Activated naive CD8-positive, alpha-beta T cell treated with anti-CD3 and anti-CD28 coated beads, Interleukin-2, amount 50 U/mL, for 16 hours (primary cell): ENCODE measurements around the gene DPP10.

ENCODE experiments used
- DNase-seq: peaks from one replicate; pipeline ENCODE4 v3.0.0-alpha.2; 2020; ENCODE audit warnings: low read depth, low spot score

The DPP10 gene

GRCh38 chr2:114598329-114598728 lies 155.9 kb downstream of the DPP10 start:
- no peak for DNase-seq

GRCh38 chr2:114609203-114609602 lies 166.8 kb downstream of the DPP10 start:
- DNase-seq: no peak

GRCh38 chr2:114609801-114610200 lies 167.4 kb downstream of the DPP10 start:
- no peak for DNase-seq

DNA sequence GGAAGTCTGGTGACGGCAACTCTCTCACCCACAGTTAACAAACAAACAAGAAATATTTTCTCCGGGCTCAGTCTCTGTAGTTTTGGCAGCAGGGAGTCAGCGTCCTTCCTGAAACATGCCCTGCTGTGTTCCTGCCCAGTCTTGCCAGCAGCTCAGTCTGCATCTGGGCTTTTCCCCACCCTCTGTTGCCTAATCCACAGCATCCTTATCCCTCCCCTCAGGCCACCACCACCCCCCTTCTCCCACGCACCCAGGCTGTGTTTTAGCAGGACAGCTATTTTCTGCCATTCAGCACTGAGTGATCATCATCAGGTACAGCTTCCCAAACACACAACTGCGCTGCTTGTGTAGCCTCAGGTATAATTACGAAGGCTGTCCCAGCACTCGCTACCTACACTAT lies 168.2 kb downstream of the DPP10 start:
- DNase-seq: no peak

- no peak for DNase-seq
These were observed 172.2 kb downstream of the DPP10 start for GRCh38 chr2:114614592-114614991.

DNA sequence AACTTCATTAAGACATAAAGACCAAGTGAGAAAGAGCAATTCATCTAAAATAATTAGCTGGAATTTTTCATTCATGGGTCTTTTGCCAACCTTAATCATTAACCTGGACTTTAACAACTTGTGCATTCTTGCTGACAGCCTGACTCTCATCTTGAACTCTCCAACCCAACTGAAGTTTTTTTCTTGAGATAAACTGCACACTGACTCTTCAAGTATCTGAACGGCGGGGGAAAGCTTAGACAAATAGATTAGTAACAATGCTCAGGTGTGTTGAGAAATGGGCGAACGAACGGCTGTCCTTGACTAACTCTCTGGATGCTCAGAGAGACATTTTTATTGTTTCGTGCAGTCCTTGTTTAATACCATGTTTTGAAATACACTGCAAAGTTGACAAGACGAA lies 186.0 kb downstream of the DPP10 start:
- DNase-seq: no peak

- no peak for DNase-seq
These were observed 188.7 kb downstream of the DPP10 start for GRCh38 chr2:114631146-114631545.

DNA sequence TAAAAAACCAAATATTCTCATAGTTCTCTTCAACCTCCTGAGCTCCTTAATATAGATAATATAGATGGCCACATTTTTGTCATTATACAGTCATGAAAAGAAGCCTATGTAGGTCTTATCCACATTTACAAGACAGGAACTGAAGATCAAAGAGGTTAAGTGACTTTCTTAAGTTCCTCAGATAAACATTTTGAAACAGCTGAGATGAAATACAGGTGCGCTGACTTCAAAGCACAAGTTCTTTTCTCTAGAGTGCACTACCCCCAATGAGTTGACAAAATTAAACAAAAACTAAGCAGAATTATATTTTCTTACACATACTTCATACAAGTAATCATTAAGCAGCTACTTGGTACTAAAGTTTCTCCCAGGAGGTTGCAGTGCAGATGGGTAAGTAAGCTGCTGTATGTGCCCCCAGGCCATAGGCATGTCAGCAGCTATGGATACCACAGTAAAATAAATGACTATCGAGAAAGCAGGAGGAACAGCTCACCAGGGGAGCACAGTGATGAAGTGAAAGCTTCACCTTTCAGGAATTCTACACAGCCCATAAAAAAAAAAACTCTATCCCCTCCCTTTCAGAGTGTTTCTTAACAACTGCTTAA lies 199.8 kb downstream of the DPP10 start:
- DNase-seq: no peak

- no peak for DNase-seq
These were observed 200.6 kb downstream of the DPP10 start for GRCh38 chr2:114642988-114643553.

DNA sequence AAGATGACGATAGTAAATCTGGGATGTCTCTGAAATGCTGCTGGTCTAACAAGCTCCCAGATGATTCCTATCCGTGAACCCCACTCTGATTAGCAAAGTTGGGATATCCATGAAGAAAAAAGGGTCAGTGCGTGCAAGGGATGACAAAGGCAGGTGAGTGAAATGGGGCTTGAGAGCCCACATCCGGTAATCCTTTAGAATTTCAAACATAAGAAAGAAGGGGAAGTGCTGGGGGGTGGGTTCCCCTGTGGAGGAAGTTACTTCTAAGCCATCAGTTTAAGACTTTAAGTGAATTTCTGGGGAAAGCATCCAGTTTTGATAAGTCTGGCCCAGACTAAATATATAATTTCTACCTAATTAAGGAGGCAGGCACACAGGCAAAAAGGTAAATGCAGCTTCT lies 209.5 kb downstream of the DPP10 start:
- DNase-seq: no peak

DNA sequence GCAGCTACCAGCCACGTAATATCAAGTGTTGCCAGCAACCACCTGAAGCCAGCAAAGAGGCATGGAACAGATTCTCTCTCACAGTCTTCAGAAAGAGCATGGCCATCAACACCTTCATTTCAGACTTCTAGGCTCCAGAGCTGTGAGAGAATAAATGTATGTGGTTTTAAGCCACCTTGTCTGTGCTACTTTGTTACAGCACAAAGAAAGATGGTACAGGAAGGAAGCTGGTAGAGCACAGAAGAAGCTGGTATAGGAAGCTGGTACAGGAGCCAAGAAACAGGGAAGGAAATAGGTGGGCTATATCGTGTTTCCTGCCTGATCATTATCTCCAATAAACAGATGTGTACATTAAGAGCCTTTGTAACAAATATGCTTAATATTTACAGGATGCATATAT lies 217.4 kb downstream of the DPP10 start:
- DNase-seq: no peak

GRCh38 chr2:114661971-114662939 lies 219.8 kb downstream of the DPP10 start:
- DNase-seq: no peak

GRCh38 chr2:114668415-114668814 lies 226.0 kb downstream of the DPP10 start:
- DNase-seq: no peak

- no peak for DNase-seq
These were observed 240.8 kb downstream of the DPP10 start for GRCh38 chr2:114683251-114683650.

DNA sequence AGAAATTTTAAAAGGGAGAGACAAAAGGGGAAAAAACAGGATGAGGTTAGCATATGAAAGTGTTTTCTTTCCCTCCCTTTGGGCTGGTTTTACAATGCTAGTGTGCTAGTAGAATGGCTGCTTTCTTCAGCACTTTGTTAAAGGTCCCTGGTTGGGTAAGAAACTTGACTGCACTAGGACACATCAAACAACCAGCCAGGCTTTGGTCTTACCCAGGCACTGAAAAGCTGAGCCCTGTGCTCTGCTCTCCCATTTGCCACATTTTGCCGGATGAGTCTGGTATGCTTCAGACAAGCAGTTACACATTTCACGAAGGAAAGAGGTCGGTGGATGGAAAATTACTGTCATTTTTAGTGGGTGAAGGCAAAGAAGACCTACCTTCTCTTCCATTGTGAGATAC lies 242.0 kb downstream of the DPP10 start:
- DNase-seq: no peak

DNA sequence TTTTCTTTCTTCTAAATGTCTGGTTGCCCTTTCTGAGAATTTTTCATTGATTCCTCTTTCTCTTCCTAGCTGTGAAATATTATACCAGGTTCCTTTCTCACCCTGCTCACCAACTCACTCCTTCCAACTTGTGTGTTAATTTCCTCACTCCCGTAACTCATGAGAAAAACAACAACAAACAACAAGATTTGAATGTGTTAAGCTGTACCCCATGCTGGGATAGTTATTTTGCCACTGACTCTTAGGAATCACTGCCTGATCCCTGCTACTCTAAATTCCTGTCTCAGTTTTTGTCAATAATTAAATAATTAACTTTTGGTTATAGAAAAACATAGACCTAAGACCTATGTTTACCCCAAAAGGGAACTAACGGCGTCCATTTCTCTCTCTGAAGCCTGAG lies 242.7 kb downstream of the DPP10 start:
- DNase-seq: no peak

DNA sequence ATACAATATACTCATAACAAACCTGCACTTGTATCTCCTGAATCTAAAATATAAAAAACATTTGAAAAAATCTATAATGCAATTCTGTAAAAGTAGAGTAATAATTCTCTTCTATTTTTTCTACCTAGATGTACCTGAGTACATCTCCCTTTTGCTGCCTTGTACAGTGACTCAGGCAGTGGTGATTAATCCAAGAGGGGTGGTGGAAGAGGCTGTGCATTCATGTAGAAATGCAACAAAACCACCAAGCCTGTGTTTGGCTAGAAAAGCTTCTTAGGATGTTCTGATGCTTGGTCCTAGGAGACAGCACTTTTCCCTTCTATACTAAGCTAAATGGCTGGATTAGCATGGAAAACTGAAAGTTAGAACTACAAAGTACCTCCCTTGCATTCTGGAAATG lies 245.8 kb downstream of the DPP10 start:
- no peak for DNase-seq

GRCh38 chr2:114698520-114698919 lies 256.1 kb downstream of the DPP10 start:
- no peak for DNase-seq

DNA sequence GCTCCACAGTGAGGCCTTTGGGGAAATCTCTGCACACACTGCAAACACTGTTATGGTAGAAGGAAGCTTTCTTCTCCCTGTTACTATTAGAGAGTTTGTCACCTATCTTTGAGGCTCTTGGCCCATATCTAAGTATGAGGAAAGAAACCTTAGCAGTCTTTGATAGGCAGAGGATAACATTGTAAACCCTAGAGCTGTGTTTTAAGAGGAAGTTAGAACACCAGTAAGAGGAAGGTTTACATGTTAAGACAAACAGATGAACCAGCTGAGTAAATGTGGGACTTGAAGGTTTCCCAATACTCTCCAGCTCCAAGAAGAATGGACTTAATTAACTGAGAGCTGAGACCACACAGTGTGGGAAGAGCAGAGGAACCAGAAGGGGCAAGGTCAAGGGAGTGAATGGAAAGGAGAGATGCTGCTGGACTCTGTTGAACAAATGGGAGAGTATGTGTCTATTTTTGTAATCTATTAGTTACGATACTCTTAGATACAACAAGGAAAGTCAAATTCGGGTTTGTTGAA lies 257.0 kb downstream of the DPP10 start:
- no peak for DNase-seq

GRCh38 chr2:114700440-114700839 lies 258.0 kb downstream of the DPP10 start:
- no peak for DNase-seq

DNA sequence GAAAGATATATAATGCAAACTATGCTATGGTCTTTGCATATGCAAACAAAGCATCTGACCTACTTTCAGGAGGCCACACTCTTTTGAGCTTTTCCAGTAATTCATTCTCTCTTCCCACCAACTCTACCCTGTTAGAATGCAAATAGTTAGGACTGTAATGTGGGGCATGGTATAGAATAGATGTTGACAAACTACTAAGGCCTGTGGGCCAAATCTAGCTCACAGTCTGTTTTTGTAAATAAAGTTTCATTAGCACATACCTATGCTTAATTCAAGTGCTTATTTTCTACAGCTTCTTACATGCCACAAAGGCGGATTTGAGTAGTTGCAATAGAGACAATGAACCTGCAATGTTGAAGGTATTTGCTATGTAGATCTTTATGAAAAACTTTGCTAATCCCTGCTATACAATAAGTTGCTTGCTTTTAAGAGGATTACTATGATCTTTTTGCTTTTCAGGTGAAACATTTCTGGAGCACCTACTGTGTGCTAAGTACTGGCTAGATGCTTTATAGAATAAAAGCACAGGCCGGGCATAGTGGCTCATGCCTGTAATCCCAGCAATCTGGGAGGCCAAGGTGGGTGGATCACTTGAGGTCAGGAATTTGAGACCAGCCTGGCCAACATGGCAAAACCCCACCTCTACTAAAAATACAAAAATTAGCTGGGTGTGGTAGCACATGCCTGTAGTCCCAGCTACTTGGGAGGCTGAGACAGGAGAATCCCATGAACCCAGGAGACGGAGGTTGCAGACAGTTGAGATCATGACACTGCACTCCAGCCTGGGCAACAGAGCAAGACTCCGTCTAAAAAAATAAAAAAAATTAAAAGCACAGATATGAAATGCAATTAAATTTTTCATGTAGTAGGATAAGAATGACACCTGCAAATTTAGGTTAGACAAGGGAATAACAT lies 267.8 kb downstream of the DPP10 start:
- no peak for DNase-seq
